A549 (cell line): ENCODE measurements around the gene COPZ1.

Experiments used
- CEBPB ChIP-seq, 2 experiments: fragments of >200 bp in 1 of 2; sonication (Bioruptor Twin) in 1 of 2; formaldehyde crosslinking in 1 of 2; IDR thresholded peaks; 2 replicates each; pipeline ENCODE4 v1.6.1; 2012 to 2016
- CTCF ChIP-seq: fragments of >200 bp; sonication (Bioruptor Twin); formaldehyde crosslinking; IDR thresholded peaks from 3 replicates; pipeline ENCODE4 v1.5.1; 2016
- EP300 ChIP-seq, 2 experiments: fragments of >200 bp; sonication (Bioruptor Twin); formaldehyde crosslinking; IDR thresholded peaks; 2 replicates in 1 of 2; 3 replicates in 1 of 2; pipeline ENCODE4 v1.6.1; 2016 to 2017
- POLR2A ChIP-seq: IDR thresholded peaks from 2 replicates; pipeline ENCODE4 v1.6.1; 2012; ENCODE audit warnings: mild to moderate bottlenecking, low read length
- TFCP2L1 ChIP-seq: fragments of 250-450 bp; sonication (Bioruptor Pico); IDR thresholded peaks from 2 replicates; pipeline ENCODE4 v1.5.0; 2021; ENCODE audit warnings: mild to moderate bottlenecking
- USF2 ChIP-seq: fragments of 450-650 bp; IDR thresholded peaks from 2 replicates; pipeline ENCODE4 v1.6.1; 2014; ENCODE audit warnings: antibody characterized with exemption
- ZFP36 ChIP-seq: fragments of 450-650 bp; IDR thresholded peaks from 2 replicates; pipeline ENCODE4 v1.6.1; 2014; ENCODE audit warnings: borderline replicate concordance; ENCODE audit not compliant: partially characterized antibody

GRCh38 chr12:54372113-54372806 lies 47.3 kb downstream of the COPZ1 start:
- TF ChIP-seq CEBPB (IDR thresholded peaks at IDR 0.05) (no peak), CTCF (no peak), TFCP2L1 (CRISPR knock-in tag) (no peak), EP300 (IDR thresholded peaks at IDR 0.05) (no peak), USF2 (no peak), POLR2A (no peak), ZFP36 (no peak)
